GM18907 (cell line): ENCODE results near the gene SNTG2.

Source experiments
- ATAC-seq: cut with Tn5 transposase; IDR thresholded peaks from one replicate; pipeline ENCODE4 v1.9.1; 2021; ENCODE audit warnings: mild to moderate bottlenecking, moderate library complexity; ENCODE audit not compliant: unreplicated experiment

SNTG2 gene

GRCh38 chr2:987789-988188 lies 37.1 kb downstream of the SNTG2 start:
- ATAC-seq, result no peak

- ATAC-seq, result no peak
Observed at GRCh38 chr2:989781-990467, 39.3 kb downstream of the SNTG2 start.

- no peak for ATAC-seq
Observed at GRCh38 chr2:990970-991369, 40.3 kb downstream of the SNTG2 start.

GRCh38 chr2:1002350-1002749 lies 51.7 kb downstream of the SNTG2 start:
- no peak for ATAC-seq

- no peak for ATAC-seq
Observed at GRCh38 chr2:1004398-1004797, 53.7 kb downstream of the SNTG2 start.

GRCh38 chr2:1010415-1010930 lies 59.8 kb downstream of the SNTG2 start:
- no peak for ATAC-seq

- ATAC-seq, result no peak
Observed at GRCh38 chr2:1011006-1011405, 60.4 kb downstream of the SNTG2 start.

- ATAC-seq, result no peak
Observed at GRCh38 chr2:1011985-1012384, 61.3 kb downstream of the SNTG2 start.

- ATAC-seq, result no peak
Observed at GRCh38 chr2:1014802-1015201, 64.2 kb downstream of the SNTG2 start.

- ATAC-seq, result no peak
Observed at GRCh38 chr2:1016500-1016899, 65.9 kb downstream of the SNTG2 start.

- no peak for ATAC-seq
Observed at GRCh38 chr2:1017827-1018226, 67.2 kb downstream of the SNTG2 start.

GRCh38 chr2:1020206-1020605 lies 69.6 kb downstream of the SNTG2 start:
- ATAC-seq, result no peak

GRCh38 chr2:1022178-1022577 lies 71.5 kb downstream of the SNTG2 start:
- no peak for ATAC-seq

- no peak for ATAC-seq
Observed at GRCh38 chr2:1024981-1025380, 74.3 kb downstream of the SNTG2 start.

GRCh38 chr2:1026141-1026540 lies 75.5 kb downstream of the SNTG2 start:
- ATAC-seq, result no peak

GRCh38 chr2:1028831-1029230 lies 78.2 kb downstream of the SNTG2 start:
- ATAC-seq, result no peak

GRCh38 chr2:1032030-1032429 lies 81.4 kb downstream of the SNTG2 start:
- no peak for ATAC-seq

GRCh38 chr2:1033069-1033468 lies 82.4 kb downstream of the SNTG2 start:
- no peak for ATAC-seq

- ATAC-seq, result no peak
Observed at GRCh38 chr2:1037066-1037465, 86.4 kb downstream of the SNTG2 start.

- no peak for ATAC-seq
Observed at GRCh38 chr2:1039549-1039948, 88.9 kb downstream of the SNTG2 start.

- no peak for ATAC-seq
Observed at GRCh38 chr2:1041012-1041805, 90.6 kb downstream of the SNTG2 start.

- peak; percentile 90 for ATAC-seq
Observed at GRCh38 chr2:1045109-1045508, 94.5 kb downstream of the SNTG2 start.
